Endodermal cell (in vitro differentiated cells): ENCODE data around the gene SHBG. TPM values are rescaled to one million over a fixed set of nuclear protein-coding genes. Genes with fewer than 3 reads are reported as not detected.

Experiments used
- DNase-seq: peaks from one replicate; pipeline ENCODE4 v3.0.0-alpha.2; 2017
- H3K27ac ChIP-seq: 2 replicates; pipeline ENCODE4 v1.5.1; 2013; ENCODE audit warnings: mild to moderate bottlenecking, low read depth, low read length, moderate library complexity
- H3K27me3 ChIP-seq: 2 replicates; pipeline ENCODE4 v1.6.1; 2013; ENCODE audit warnings: mild to moderate bottlenecking, low read length, moderate library complexity; ENCODE audit not compliant: insufficient read depth, control insufficient read depth, poor library complexity, severe bottlenecking
- H3K36me3 ChIP-seq: 2 replicates; pipeline ENCODE4 v1.7.0; 2013; ENCODE audit warnings: mild to moderate bottlenecking, low read length, moderate library complexity; ENCODE audit not compliant: control insufficient read depth, insufficient read depth
- H3K4me1 ChIP-seq: one replicate; pipeline ENCODE4 v1.7.0; 2013; ENCODE audit warnings: low read length; ENCODE audit not compliant: control insufficient read depth, insufficient read depth
- H3K4me3 ChIP-seq: 2 replicates; pipeline ENCODE4 v1.5.1; 2013; ENCODE audit warnings: mild to moderate bottlenecking, low read length, moderate library complexity
- H3K9ac ChIP-seq: 2 replicates; pipeline ENCODE4 v1.6.1; 2013; ENCODE audit warnings: mild to moderate bottlenecking, low read length, moderate library complexity; ENCODE audit not compliant: poor library complexity, severe bottlenecking; ENCODE audit errors: extremely low read depth
- H3K9me3 ChIP-seq: 2 replicates; pipeline ENCODE4 v1.6.1; 2013; ENCODE audit warnings: mild to moderate bottlenecking, low read length, moderate library complexity; ENCODE audit not compliant: control insufficient read depth
- H3K27ac Mint-ChIP-seq: 2 replicates; pipeline ENCODE4 v1.8.0; 2020; ENCODE audit warnings: mixed read lengths
- H3K27me3 Mint-ChIP-seq: 2 replicates; pipeline ENCODE4 v1.8.0; 2021; ENCODE audit warnings: mild to moderate bottlenecking, mixed read lengths; ENCODE audit not compliant: insufficient read depth
- H3K36me3 Mint-ChIP-seq: 2 replicates; pipeline ENCODE4 v1.8.0; 2020; ENCODE audit warnings: low read depth, mixed read lengths
- H3K4me1 Mint-ChIP-seq: 2 replicates; pipeline ENCODE4 v1.8.0; 2020; ENCODE audit warnings: mixed read lengths
- H3K4me3 Mint-ChIP-seq: 2 replicates; pipeline ENCODE4 v1.8.0; 2020; ENCODE audit warnings: mild to moderate bottlenecking, moderate library complexity, mixed read lengths
- H3K9me3 Mint-ChIP-seq: 2 replicates; pipeline ENCODE4 v1.8.0; 2020; ENCODE audit warnings: mild to moderate bottlenecking, mixed read lengths
- CTCF ChIP-seq: fragments of 200-600 bp; sonication (generic); conservative IDR thresholded peaks from 2 replicates; pipeline ENCODE4 v1.5.0; 2021; ENCODE audit warnings: antibody characterized with exemption, mild to moderate bottlenecking
- WGBS, 2 experiments: methylation state at CpG; one replicate each; pipeline versions ENCODE4 v1.1.5 to v1.1.7; 2013; ENCODE audit warnings: missing lambda C conversion rate in 2 of 2, mixed read lengths in 1 of 2; ENCODE audit not compliant: insufficient coverage in 1 of 2, insufficient read length in 1 of 2; 5-methylcytosine and 5-hydroxymethylcytosine counted together
- total RNA-seq, 2 donors: library from RNA; stranded (reverse); fragmentation: NEBNext Ultra II Directional in 1 of 2; extraction: Animal tissue kit (Norgen Biotek cat#: 25700) in 1 of 2; gene quantifications; 2 replicates in 1 of 2; 3 replicates in 1 of 2; pipeline ENCODE4 v1.2.1, GENCODE V29; 2021

Gene SHBG
- total RNA-seq, 2 donors from 2014 or later = 0.77 to 1.9 TPM

GRCh38 chr17:7650509-7651096 lies 20.7 kb downstream of the SHBG start, which contains the start of gene ATP1B2:
Gene ATP1B2, plus strand, starts transcription at chr17:7650926. Its CDS starts 593 bp downstream, at chr17:7651519.
- Histone ChIP-seq H3K9me3 (no peaks in the 10 kb centered on the region), H3K4me1 (no peaks in the 10 kb centered on the region), H3K36me3 (no peaks in the 10 kb centered on the region), H3K27ac (no peak within 1 kb of the TSS), H3K4me3 (peak within 1 kb of the TSS; percentile 80), H3K9ac (peak within 1 kb of the TSS; percentile 44), H3K27me3 (peaks cover 31% of the 10 kb centered on the region)
- TF ChIP-seq CTCF = no peak
- Mint-ChIP-seq H3K4me1 (peaks cover 14% of the 10 kb centered on the region), H3K4me3 (peak within 1 kb of the TSS; percentile 61), H3K9me3 (no peaks in the 10 kb centered on the region), H3K36me3 (no peaks in the 10 kb centered on the region), H3K27me3 (peaks cover 50% of the 10 kb centered on the region), H3K27ac (no peak within 1 kb of the TSS)
- 2 to 4% methylated on average over 17 to 29 of the region's 34 CpGs for WGBS, 2 experiments
- peak; percentile 98 for DNase-seq

GRCh38 chr17:7651097-7651664 lies 21.2 kb downstream of the SHBG start:
- H3K9me3 Mint-ChIP-seq = no peaks in the 10 kb centered on the region
- Histone ChIP-seq H3K4me1 (no peaks in the 10 kb centered on the region), H3K9ac (peak overlapping the region; percentile 44), H3K36me3 (no peaks in the 10 kb centered on the region), H3K4me3 (peak overlapping the region; percentile 80), H3K27ac (no peak overlapping the region), H3K27me3 (peaks cover 31% of the 10 kb centered on the region), H3K9me3 (no peaks in the 10 kb centered on the region)
- no peak overlapping the region for H3K27ac Mint-ChIP-seq
- peak overlapping the region; percentile 61 for H3K4me3 Mint-ChIP-seq
- H3K27me3 Mint-ChIP-seq = peaks cover 50% of the 10 kb centered on the region
- no peak for TF ChIP-seq CTCF
- no peaks in the 10 kb centered on the region for H3K36me3 Mint-ChIP-seq
- WGBS, 2 experiments = 1 to 3% methylated on average over 15 to 44 of the region's 45 CpGs
- peaks cover 14% of the 10 kb centered on the region for H3K4me1 Mint-ChIP-seq
- no peak for DNase-seq

- Histone ChIP-seq H3K4me1 (no peaks in the 10 kb centered on the region), H3K9ac (peak overlapping the region; percentile 44), H3K27me3 (peaks cover 31% of the 10 kb centered on the region), H3K9me3 (no peaks in the 10 kb centered on the region), H3K27ac (no peak overlapping the region), H3K4me3 (peak overlapping the region; percentile 80), H3K36me3 (no peaks in the 10 kb centered on the region)
- Mint-ChIP-seq H3K4me3 (peak overlapping the region; percentile 61), H3K36me3 (no peaks in the 10 kb centered on the region), H3K4me1 (peaks cover 18% of the 10 kb centered on the region), H3K9me3 (no peaks in the 10 kb centered on the region), H3K27ac (no peak overlapping the region), H3K27me3 (peaks cover 50% of the 10 kb centered on the region)
- peak; percentile 82 for DNase-seq
- TF ChIP-seq CTCF = no peak
- WGBS, 2 experiments = 7 to 13% methylated on average over 16 to 43 of the region's 54 CpGs
These were observed 21.9 kb downstream of the SHBG start for GRCh38 chr17:7651665-7652387.
